IMR-90 (cell line): ENCODE measurements around the gene TTF1. TPM values are rescaled to one million over a fixed set of nuclear protein-coding genes. Genes with fewer than 3 reads are reported as not detected.

Experiments used
- ATAC-seq: fragments of 200-7000 bp; cut with Tn5 transposase; 2 replicates; pipeline ENCODE4 v1.9.1; 2020; ENCODE audit warnings: low read depth, mild to moderate bottlenecking, moderate library complexity
- Bru-seq: library from RNA; stranded (reverse); fragments of 400-500 nt; gene quantifications from one replicate; lab custom pipeline; 2021; lab: Mats Ljungman, UMichigan
- BruChase-seq, 2 experiments: library from RNA; stranded (reverse); fragments of 400-500 nt; gene quantifications; one replicate each; lab custom pipeline; 2021; lab: Mats Ljungman, UMichigan
- BruUV-seq: library from RNA; stranded (reverse); fragments of 400-500 nt; replicated peaks from 2 replicates; lab custom pipeline; 2021; lab: Mats Ljungman, UMichigan
- CTCF ChIA-PET: fragments of 300-600 bp; formaldehyde crosslinking; extraction: SDS; loops from one replicate; lab custom pipeline; 2021; ENCODE audit warnings: antibody characterized with exemption; lab: Yijun Ruan, JAX
- POLR2A ChIA-PET: fragments of 300-600 bp; sonication (Branson Sonifier 250); formaldehyde crosslinking; loops from one replicate; lab custom pipeline; 2022; ENCODE audit warnings: antibody characterized with exemption; ENCODE audit not compliant: unreplicated experiment; lab: Charles Lee
- DNase-seq: peaks from one replicate; pipeline ENCODE4 v3.0.0; 2013
- H2AFZ ChIP-seq: replicated peaks from 2 replicates; pipeline ENCODE3; 2013; ENCODE audit warnings: low read length, mild to moderate bottlenecking; ENCODE audit not compliant: poor library complexity
- H2AK5ac ChIP-seq: 2 replicates; pipeline ENCODE4 v1.6.1; 2013; ENCODE audit warnings: low read depth, low read length, inconsistent platforms
- H2AK9ac ChIP-seq: replicated peaks from 2 replicates; pipeline ENCODE3; 2013; ENCODE audit warnings: mild to moderate bottlenecking, low read depth, low read length, moderate library complexity; ENCODE audit not compliant: poor library complexity
- H2BK120ac ChIP-seq: 2 replicates; pipeline ENCODE4 v1.6.1; 2013; ENCODE audit warnings: low read depth, low read length, inconsistent platforms
- H2BK15ac ChIP-seq: 3 replicates; pipeline ENCODE4 v1.6.1; 2013; ENCODE audit warnings: low read depth, low read length, inconsistent platforms
- H2BK20ac ChIP-seq: 2 replicates; pipeline ENCODE4 v1.6.1; 2013; ENCODE audit warnings: low read depth, mild to moderate bottlenecking, inconsistent platforms, low read length, moderate library complexity
- H2BK5ac ChIP-seq: 2 replicates; pipeline ENCODE4 v1.6.1; 2013; ENCODE audit warnings: mild to moderate bottlenecking, low read depth, low read length, inconsistent platforms; ENCODE audit not compliant: poor library complexity, severe bottlenecking
- H3K14ac ChIP-seq: replicated peaks from 2 replicates; pipeline ENCODE4 v1.6.1; 2013; ENCODE audit warnings: low read depth, low read length, inconsistent platforms
- H3K18ac ChIP-seq: 2 replicates; pipeline ENCODE4 v1.6.1; 2013; ENCODE audit warnings: low read depth, low read length, control low read depth
- H3K23ac ChIP-seq: 2 replicates; pipeline ENCODE4 v1.6.1; 2013; ENCODE audit warnings: low read depth, low read length, inconsistent platforms
- H3K27ac ChIP-seq: 2 replicates; pipeline ENCODE4 v1.5.1; 2013; ENCODE audit warnings: mild to moderate bottlenecking, control low read depth, low read length; ENCODE audit not compliant: insufficient read depth
- H3K27me3 ChIP-seq: 2 replicates; pipeline ENCODE4 v1.6.1; 2013; ENCODE audit warnings: low read length; ENCODE audit not compliant: control insufficient read depth, insufficient read depth
- H3K36me3 ChIP-seq: 2 replicates; pipeline ENCODE4 v1.6.1; 2013; ENCODE audit warnings: low read length, mixed read lengths; ENCODE audit not compliant: control insufficient read depth, insufficient read depth
- H3K4ac ChIP-seq: 2 replicates; pipeline ENCODE4 v1.6.1; 2013; ENCODE audit warnings: low read depth, low read length, inconsistent platforms
- H3K4me1 ChIP-seq: 2 replicates; pipeline ENCODE4 v1.6.1; 2013; ENCODE audit warnings: low read length, mixed read lengths; ENCODE audit not compliant: control insufficient read depth, insufficient read depth
- H3K4me2 ChIP-seq: 2 replicates; pipeline ENCODE4 v1.6.1; 2013; ENCODE audit warnings: low read depth, mild to moderate bottlenecking, control low read depth, low read length, moderate library complexity
- H3K4me3 ChIP-seq: 2 replicates; pipeline ENCODE4 v1.5.1; 2013; ENCODE audit warnings: low read depth, mild to moderate bottlenecking, control low read depth, low read length, moderate library complexity; ENCODE audit not compliant: insufficient read depth
- H3K56ac ChIP-seq: 2 replicates; pipeline ENCODE4 v1.6.1; 2013; ENCODE audit warnings: low read length, inconsistent platforms; ENCODE audit not compliant: insufficient read depth; ENCODE audit errors: extremely low read depth
- H3K79me1 ChIP-seq, 2 experiments: 2 replicates each; pipeline ENCODE4 v1.6.1; 2013; ENCODE audit warnings: low read length in 2 of 2, inconsistent platforms in 1 of 2, low read depth in 1 of 2
- H3K9ac ChIP-seq: 2 replicates; pipeline ENCODE4 v1.6.1; 2013; ENCODE audit warnings: low read depth, low read length, control low read depth
- H3K9me1 ChIP-seq: 2 replicates; pipeline ENCODE4 v1.6.1; 2013; ENCODE audit warnings: low read length, inconsistent platforms; ENCODE audit not compliant: insufficient read depth
- H3K9me3 ChIP-seq: 2 replicates; pipeline ENCODE4 v1.6.1; 2013; ENCODE audit warnings: low read length; ENCODE audit not compliant: control insufficient read depth, insufficient read depth
- H4K20me1 ChIP-seq: 2 replicates; pipeline ENCODE4 v1.6.1; 2013; ENCODE audit warnings: low read length, inconsistent platforms; ENCODE audit not compliant: insufficient read depth
- H4K5ac ChIP-seq: 2 replicates; pipeline ENCODE4 v1.6.1; 2013; ENCODE audit warnings: mild to moderate bottlenecking, low read depth, low read length, control low read depth
- H4K8ac ChIP-seq, 2 experiments: 2 replicates each; pipeline ENCODE4 v1.6.1; 2013; ENCODE audit warnings: low read depth in 2 of 2, low read length in 2 of 2, control low read depth in 1 of 2, inconsistent platforms in 1 of 2
- H4K91ac ChIP-seq: 2 replicates; pipeline ENCODE4 v1.6.1; 2013; ENCODE audit warnings: low read depth, low read length, inconsistent platforms; ENCODE audit not compliant: insufficient read depth
- CHD1 ChIP-seq: IDR thresholded peaks from 2 replicates; pipeline ENCODE4 v1.6.1; 2012; ENCODE audit warnings: low read depth, low read length, improper control_type of control experiment
- MAZ ChIP-seq: IDR thresholded peaks from 2 replicates; pipeline ENCODE4 v1.6.1; 2012; ENCODE audit warnings: low read depth, mild to moderate bottlenecking, low read length, improper control_type of control experiment, moderate library complexity, borderline replicate concordance
- MXI1 ChIP-seq: IDR thresholded peaks from 2 replicates; pipeline ENCODE4 v1.6.1; 2012; ENCODE audit warnings: low read depth, mild to moderate bottlenecking, low read length, moderate library complexity, borderline replicate concordance
- POLR2A ChIP-seq: IDR thresholded peaks from 2 replicates; pipeline ENCODE4 v1.6.1; 2012; ENCODE audit warnings: mild to moderate bottlenecking, low read depth, low read length
- WGBS, 2 experiments: methylation state at CpG; one replicate each; pipeline versions ENCODE4 v1.1.5 to v1.1.7; 2013; ENCODE audit warnings: missing lambda C conversion rate in 2 of 2; ENCODE audit not compliant: insufficient read length in 1 of 2; ENCODE audit errors: extremely low coverage in 2 of 2; 5-methylcytosine and 5-hydroxymethylcytosine counted together
- dilution Hi-C: fragments of 300-500 bp; cut with HindIII; formaldehyde crosslinking; loops from one replicate; pipeline ENCODE4 v1.14.3; 2018; ENCODE audit warnings: low sequenced_read_pairs; ENCODE audit not compliant: unreplicated experiment
- in situ Hi-C: fragments of 300-500 bp; cut with MboI; formaldehyde crosslinking; loops from 3 replicates; pipeline ENCODE4 v1.14.3; 2019; ENCODE audit warnings: low sequenced_read_pairs, inconsistent platforms, mixed read lengths
- intact Hi-C: fragments of 100-400 bp; cut with micrococcal nuclease; formaldehyde crosslinking; loops from 2 replicates; pipeline ENCODE4 v1.10.0; 2022
- long read RNA-seq: library from polyadenylated mRNA; unstranded; transcript quantifications from one replicate; pipeline ENCODE4 v2.0.0, GENCODE V29; 2021; ENCODE audit not compliant: unreplicated experiment
- polyA plus RNA-seq, 3 experiments: library from polyadenylated mRNA; depleted of rRNA; stranded (reverse); fragments of >200 nt; gene quantifications; 2 replicates each; pipeline ENCODE4 v1.2.3, GENCODE V29; 2012; ENCODE audit warnings: low replicate concordance in 1 of 3
- total RNA-seq: library from RNA; depleted of rRNA; stranded (reverse); fragments of >200 nt; gene quantifications from 2 replicates; pipeline ENCODE4 v1.2.3, GENCODE V29; 2012; rRNA removed

Gene TTF1, protein sequence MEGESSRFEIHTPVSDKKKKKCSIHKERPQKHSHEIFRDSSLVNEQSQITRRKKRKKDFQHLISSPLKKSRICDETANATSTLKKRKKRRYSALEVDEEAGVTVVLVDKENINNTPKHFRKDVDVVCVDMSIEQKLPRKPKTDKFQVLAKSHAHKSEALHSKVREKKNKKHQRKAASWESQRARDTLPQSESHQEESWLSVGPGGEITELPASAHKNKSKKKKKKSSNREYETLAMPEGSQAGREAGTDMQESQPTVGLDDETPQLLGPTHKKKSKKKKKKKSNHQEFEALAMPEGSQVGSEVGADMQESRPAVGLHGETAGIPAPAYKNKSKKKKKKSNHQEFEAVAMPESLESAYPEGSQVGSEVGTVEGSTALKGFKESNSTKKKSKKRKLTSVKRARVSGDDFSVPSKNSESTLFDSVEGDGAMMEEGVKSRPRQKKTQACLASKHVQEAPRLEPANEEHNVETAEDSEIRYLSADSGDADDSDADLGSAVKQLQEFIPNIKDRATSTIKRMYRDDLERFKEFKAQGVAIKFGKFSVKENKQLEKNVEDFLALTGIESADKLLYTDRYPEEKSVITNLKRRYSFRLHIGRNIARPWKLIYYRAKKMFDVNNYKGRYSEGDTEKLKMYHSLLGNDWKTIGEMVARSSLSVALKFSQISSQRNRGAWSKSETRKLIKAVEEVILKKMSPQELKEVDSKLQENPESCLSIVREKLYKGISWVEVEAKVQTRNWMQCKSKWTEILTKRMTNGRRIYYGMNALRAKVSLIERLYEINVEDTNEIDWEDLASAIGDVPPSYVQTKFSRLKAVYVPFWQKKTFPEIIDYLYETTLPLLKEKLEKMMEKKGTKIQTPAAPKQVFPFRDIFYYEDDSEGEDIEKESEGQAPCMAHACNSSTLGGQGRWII
- total RNA-seq (6.5 and 11.1 TPM in 2 replicates), polyA plus RNA-seq (2012; rRNA removed) (9.5 and 12.0 TPM in 2 replicates), Bru-seq, nascent RNA (percentile 70 among the genes with signal in this experiment), BruChase-seq, experiment 1, labeled RNA remaining after a 6-hour chase (percentile 70 among the genes with signal in this experiment), BruChase-seq, experiment 2, labeled RNA remaining after a 2-hour chase (percentile 65 among the genes with signal in this experiment)
- 1.6 and 6.6 TPM in 2 replicates for polyA plus RNA-seq (2012; cell fraction: cytosol; rRNA removed)
- polyA plus RNA-seq (2012; cell fraction: nucleus; rRNA removed; ENCODE audit: low replicate concordance): 1.3 and 5.3 TPM in 2 replicates
- long read RNA-seq, partial matches to known transcripts: 2 of 6 reads
- long read RNA-seq, other reads (novel, unspliced or antisense): 3 of 6 reads

DNA sequence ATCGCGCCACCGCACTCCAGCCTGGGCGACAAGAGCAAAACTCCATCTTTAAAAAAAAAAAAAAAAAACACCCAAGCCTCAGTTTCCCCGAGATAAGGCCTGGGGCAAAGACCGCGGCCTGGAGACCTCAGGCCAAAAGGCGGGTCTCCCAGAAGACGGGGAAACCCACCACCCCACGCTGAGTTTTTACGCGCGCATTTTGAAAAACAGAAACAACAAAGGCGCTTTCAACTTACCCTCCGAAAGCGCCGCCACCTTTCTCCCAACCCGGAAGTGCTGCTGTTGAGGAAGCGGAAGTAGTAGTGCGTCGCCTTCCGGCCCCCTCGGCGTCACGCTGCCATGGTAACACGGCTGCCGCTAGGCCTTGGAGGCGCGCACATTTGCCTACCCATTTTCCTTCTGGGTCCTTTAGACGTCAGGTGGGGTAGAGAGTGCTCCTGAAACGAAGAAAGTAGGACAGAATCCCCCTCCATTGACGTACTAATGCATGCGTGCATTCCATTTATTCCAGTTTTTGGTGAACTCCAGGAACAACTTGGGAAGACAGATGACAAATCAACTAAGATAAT, at the start of gene TTF1:
Gene TTF1, minus strand, starts transcription at position 287 of the 569 bp plus-strand sequence. CDS start 4,019 bp downstream, outside the sequence.
- no CpG with 5 or more reads among the region's 33 CpGs for WGBS, 2 experiments
- Histone ChIP-seq H3K18ac (no peak within 1 kb of the TSS), H3K27ac (peak within 1 kb of the TSS; percentile 59; the same call in 1 of the 2 replicates), H2AK5ac (peak within 1 kb of the TSS; percentile 5; the same call in 1 of the 2 replicates), H3K9ac (peak within 1 kb of the TSS; percentile 79), H3K4ac (peak within 1 kb of the TSS; percentile 52), H4K5ac (peak within 1 kb of the TSS; percentile 88), H3K4me1 (no peaks in the 10 kb centered on the region; the same call in 1 of the 2 replicates), H2BK20ac (no peak within 1 kb of the TSS), H2BK15ac (no peak within 1 kb of the TSS), H2BK120ac (no peak within 1 kb of the TSS), H4K8ac (peak within 1 kb of the TSS; percentile 92 to 100), H3K14ac (peak within 1 kb of the TSS; percentile 79; the same call in 1 of the 2 replicates), H2BK5ac (peak within 1 kb of the TSS; percentile 30), H3K4me3 (peak within 1 kb of the TSS; percentile 86), H3K36me3 (peaks cover 1% of the 10 kb centered on the region), H4K91ac (0 out of 2 replicates have a peak within 1 kb of the TSS, but pooled peaks have one; percentile 36), H3K27me3 (peaks cover 13% of the 10 kb centered on the region), H4K20me1 (no peaks in the 10 kb centered on the region), H3K4me2 (peak within 1 kb of the TSS; percentile 98), H2AFZ (peak within 1 kb of the TSS; percentile 99), H3K9me3 (no peaks in the 10 kb centered on the region), H2AK9ac (peak within 1 kb of the TSS; percentile 53), H3K79me1 (peaks cover 26 to 29% of the 10 kb centered on the region in 2 experiments), H3K9me1 (peaks cover 7% of the 10 kb centered on the region; the same call in 1 of the 2 replicates), H3K56ac (peak within 1 kb of the TSS; percentile 35; the same call in 1 of the 2 replicates), H3K23ac (peak within 1 kb of the TSS; percentile 59)
- BruUV-seq: no TSS peak
- in situ Hi-C loops: no loop called here
- ChIA-PET CTCF (no interaction called here), POLR2A (no interaction called here)
- ATAC-seq (peak; percentile 64), DNase-seq (peak; percentile 88)
- intact Hi-C loops: no loop called here
- TF ChIP-seq MXI1 (peak; percentile 93), MAZ (peak; percentile 95; the same call in 1 of the 2 replicates), POLR2A (peak; percentile 44; the same call in 1 of the 2 replicates), CHD1 (no peak)
- dilution Hi-C loops: no loop called here
